ENCODE results near the gene SLC8A2.

SLC8A2 gene

DNA sequence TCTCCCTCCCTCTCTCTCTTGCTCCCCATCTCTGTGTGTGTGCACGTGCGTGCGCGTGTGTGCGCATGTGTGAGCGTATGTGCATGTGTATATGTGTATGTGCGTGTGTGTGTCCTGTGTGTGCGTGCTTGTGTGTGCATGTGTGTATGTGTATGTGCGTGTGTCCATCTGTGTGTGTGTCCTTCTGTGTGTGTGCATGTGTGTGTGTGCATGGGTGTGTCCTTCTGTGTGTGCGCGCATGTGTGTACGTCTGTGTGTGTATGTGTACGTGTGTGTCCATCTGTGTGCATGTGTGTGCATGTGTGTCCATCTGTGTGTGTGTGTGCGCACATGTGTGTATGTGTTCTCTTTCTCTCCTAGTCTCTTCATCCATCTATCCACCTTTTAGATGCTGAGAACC lies 12.2 kb downstream of the SLC8A2 start:
- DNase-seq (ENCODE audit: low read depth in 2 of 2): no peak

DNA sequence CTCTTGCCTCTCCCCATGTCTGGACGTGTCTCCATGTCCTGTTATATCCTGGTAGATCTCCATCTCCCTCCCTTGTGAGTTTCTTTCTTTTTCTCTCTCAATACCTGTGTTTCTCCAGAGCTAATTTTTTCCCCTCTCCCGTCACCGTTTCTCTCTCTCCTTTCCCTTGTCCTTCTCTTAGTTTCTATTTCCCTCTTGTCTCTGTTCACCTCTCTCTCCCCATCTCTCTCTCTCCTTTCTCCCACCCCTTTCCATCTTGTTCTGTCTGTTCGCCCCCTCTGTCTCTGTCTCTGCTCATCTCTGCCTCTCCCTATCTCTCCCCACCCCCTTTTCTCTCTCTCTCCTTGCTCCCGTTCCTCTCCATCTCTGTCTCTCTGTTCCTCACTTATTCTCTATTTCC lies 13.0 kb downstream of the SLC8A2 start:
- DNase-seq (ENCODE audit: low read depth in 2 of 2): no peak

DNA sequence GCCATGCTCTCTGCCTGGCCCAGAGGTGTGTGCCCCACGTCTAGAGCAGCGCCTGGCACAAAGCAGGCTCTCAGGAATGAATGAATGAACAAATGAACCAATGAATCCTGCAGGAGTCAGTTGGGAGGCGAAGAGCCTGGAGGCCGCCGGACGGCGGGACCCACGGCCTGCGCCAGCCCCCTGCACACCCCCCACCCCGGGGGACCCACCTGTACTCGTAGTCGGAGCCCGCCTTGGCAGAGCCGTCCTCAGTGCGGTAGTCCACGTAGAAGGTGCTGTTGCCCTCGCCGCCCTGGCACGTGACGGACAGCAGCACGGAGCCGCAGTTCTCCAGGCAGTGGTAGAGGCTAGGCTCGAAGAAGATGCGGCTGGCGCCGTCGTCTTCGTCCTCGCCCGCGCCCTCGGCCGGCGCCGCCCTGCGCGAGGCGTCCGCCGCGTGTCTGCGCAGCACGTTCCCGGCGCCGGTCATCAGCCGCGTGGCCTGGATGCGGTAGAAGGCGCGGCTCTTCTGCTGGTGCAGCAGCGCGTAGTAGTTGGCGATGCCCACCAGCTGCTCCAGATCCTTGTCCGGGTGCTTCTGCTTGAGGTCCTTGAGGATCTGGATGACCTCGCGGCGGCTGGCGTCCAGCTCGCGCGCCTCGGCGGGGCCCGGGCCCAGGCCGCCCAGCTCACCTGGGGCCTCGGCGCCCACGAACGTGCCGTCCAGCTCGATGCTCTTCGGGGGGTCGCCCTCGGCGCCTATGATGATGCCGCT lies 14.8 kb downstream of the SLC8A2 start:
- DNase-seq (ENCODE audit: low read depth in 2 of 2): no peak

DNA sequence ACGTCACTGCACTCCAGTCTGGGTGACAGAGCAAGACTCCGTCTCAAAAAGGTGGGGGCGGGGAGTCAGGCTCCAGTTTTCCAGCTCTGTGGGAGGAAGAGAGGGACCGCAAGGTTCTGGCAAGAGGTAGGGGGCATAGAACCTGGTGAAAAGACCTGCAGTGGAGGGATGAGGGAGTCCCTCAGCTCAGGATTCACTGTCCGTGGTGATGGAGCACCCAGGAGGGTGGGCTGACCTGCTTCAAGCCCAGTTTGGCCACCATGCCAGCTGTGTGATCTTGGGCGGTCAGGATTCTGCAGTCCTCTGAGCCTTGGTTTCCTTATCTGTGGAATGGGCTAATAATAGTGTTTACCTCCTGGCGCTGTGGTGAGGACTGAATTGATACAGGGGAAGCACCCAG lies 21.2 kb downstream of the SLC8A2 start:
- no peak for DNase-seq (ENCODE audit: low read depth in 2 of 2)

DNA sequence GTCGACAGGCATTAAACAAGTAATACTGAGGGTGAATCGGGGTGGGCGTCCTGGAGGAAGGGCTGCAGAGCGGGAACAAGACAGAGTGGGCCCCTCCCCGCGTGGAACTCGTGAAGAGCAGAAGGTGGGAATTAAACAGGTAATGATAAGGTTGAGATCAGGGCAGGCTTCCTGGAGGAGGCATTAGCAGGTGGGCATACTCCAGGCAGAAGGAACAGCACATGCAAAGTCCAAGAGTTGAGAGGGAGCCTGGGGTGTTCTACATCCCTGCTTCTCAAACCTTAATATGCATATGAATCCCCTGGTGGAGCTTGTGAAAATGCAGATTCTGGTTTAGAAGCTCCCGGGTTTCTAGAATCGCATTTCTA lies 23.3 kb downstream of the SLC8A2 start:
- no peak for DNase-seq (ENCODE audit: low read depth in 2 of 2)

DNA sequence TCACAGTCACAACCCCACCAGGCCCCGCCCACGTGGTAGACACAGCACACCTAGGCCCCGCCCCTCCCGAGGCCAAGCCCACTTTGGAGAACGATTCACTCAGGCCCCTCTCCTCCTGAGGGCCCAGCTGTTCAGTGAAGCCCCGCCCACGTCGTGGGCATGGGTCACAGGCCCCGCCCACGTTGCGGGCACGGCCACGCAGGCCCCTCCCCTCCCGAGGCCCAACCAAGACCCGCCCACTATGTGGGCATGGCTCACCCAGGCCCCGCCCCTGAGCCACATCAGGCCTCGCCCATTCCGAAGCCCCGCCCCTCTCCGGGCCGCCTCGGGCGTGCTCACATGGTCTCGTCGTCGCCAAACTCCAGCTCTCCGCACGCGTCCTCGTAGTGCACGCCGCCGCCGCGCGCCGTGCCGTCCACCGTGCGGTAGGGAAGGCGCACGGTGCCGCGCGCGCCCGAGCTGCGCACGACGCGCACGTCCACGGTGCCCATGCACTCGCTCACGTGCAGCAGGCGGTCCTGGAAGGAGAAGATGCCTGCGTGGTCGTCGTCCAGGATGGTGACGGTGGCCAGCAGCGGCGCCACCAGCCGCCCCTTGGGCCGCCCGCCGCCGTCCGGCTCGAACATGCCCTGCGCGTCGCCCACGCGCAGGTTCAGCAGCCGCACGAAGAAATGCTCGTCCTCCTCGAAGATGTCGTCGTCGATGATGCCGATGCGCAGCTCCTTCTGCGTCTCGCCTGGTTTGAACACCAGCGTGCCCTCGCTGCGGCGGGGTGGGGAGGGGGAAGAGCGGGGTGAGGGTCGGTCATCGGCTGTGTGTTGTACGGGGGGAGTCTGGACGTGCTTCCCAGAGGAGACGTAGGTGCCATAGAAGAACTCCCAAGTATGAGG lies 24.0 kb downstream of the SLC8A2 start:
- DNase-seq (ENCODE audit: low read depth in 2 of 2): peak in 1 of 2 donors; percentile 8

DNA sequence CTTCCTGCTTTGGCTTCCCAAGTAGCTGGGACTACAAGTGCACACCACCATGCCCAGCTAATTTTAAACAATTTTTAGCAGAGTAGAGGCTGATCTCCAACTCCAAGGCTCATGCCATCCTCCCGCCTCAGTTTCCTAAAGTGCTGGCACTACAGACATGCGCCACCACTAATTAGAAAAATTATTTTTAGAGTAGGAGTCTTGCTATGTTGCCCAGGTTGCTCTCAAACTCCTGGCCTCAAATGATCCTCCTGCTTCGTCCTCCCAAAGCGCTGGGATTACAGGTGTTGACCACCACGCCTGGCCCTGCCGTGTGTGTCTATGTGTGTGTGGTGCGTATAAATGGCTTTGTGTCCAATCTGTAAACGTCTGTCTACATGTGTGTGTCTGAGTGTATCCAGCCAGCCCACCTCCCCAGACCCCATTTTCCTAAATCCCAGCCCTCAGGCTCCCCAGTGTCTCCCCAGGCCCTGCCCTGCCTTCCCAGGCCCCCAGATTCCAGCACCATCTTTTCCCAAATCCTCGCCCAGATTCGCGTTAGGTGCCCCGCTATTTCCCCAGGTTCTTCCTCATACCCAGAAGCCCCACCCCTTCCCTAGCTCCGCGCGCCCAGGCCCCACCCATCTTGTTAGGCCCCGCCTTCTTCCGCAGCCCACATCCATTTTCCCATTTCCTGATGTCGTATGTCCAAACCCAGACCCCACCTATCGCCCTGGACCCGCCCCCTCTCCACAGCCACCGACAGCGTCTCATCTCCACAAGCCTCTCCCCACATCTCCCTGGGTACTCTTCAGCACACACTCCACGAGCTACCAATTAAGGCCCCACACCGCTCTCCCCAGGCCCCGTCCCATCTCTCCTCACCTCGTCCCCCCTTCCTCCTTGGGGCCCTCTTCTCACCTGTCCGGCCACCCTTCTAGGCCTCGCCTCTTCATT lies 24.9 kb downstream of the SLC8A2 start:
- DNase-seq (ENCODE audit: low read depth in 2 of 2): no peak

DNA sequence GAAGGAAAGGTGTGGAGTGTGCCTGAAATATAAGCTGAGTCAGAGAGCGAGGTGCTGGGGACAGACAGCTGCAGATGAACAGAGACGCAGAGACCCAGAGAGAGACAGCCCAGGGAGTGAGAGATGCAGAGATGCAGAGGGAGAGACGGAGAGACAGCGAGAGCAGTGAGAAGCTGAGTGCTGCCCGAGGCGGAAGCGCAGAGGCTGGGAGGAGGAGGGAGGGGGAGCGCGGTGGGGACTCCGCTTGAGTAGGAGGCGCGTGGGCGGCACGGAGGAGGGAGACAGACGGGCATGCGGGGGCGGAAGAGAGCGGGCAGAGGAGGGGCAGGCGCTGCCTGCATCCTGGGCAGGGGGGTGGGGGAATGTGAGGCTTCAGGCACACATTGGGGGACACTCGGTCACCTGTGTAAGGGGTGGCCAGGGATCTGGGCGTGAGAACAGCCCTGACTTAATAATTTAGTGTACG lies 25.7 kb downstream of the SLC8A2 start:
- peak; percentile 76 for DNase-seq (ENCODE audit: low read depth in 2 of 2)

DNA sequence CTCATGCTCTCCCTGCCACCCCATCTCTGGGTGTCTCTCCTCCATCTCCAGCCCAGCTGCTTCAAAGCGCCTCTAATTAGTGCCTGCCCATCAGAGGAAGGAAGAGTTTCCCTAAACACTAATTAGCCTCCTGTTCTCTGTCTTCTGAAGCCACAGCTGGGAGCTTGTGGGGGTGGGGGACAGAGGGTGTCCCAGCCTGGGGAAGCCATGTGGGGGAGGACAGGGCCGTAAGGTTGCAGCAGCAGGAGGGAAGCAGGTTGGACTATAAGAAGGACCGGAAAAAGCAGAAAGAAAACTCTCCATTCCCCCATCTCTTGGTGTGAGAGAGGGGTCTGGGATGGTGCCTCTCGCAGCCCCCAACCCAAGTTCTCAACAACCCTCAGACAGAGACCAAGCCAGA lies 26.2 kb downstream of the SLC8A2 start:
- DNase-seq (ENCODE audit: low read depth in 2 of 2): no peak

DNA sequence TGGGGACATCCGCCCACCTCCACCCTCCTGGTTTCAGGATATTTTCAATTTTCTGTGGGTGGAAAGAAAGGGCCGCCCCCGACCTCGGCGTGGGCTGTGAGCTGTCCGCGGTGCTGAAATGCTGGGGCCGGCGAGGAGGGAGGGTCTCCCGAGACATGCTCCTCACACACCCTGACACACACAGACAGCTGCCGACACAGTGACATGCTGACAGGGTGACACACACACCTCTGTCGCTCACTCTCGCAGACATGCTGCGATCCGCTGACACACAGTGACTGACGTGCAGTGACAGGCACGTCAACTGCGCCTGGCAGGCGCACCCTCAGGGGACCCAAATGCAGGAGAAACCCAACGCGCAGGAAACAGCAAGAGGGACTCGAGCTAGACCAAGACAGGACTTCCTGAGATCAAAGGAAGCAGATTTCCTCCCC lies 27.3 kb downstream of the SLC8A2 start:
- DNase-seq (ENCODE audit: low read depth in 2 of 2): no peak

DNA sequence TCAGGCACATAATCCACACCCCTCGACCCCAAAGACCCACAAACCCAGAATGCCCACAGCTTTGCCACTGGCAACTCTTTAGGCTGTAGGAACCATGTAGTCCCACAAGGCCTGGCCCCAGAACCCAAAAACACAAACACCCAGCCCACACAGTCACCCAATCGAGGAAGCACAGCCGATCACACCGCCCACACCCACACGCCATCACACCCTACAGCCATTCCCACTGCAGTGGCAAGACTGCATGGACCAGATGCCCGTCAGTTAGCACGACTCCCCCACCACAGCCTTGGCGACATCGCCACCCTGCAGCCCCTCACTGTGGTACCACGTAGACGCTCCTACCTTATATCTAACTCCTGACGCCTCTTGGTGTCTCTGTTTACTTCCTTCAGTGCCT lies 28.4 kb downstream of the SLC8A2 start:
- DNase-seq (ENCODE audit: low read depth in 2 of 2): no peak

DNA sequence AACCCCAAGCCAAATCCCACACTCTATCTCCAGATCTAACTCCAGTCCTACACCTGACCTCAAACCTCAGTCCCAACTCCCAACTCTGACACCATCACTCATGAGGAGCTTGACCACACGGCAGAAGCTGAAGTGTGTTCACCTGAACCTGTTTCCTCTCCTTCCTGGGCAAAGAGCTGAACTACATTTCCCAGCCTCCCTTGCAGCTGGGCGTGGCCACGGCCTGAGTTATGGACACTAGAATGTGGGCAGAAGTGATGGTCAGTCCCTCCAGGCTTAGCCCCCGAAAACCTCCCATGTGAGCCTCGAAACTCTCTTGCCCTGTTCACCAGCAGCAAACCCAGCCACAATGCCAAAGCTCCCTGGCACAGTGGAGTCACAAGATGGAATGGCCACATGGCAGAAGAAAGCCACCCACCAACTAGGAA lies 32.9 kb downstream of the SLC8A2 start:
- no peak for DNase-seq (ENCODE audit: low read depth in 2 of 2)

DNA sequence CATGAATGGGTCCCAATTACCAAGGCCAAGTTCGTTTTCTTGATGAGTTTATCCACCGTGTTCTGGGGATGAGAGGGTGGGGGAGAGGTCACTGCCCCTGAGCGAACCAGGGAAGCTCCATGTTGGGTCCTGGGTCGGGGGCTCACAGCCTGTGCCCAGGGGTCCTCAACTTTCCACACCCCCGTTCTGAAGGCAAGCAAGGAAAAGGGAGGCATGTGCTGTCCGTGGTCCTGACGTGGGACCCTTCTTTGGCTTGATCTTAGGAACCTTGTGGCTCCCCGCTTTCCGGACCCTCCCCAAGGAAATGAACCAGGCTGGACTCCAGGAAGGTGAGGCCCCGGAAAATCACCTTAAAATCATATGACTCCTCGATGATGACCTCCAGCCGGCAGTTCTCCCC lies 34.2 kb downstream of the SLC8A2 start:
- DNase-seq (ENCODE audit: low read depth in 2 of 2): no peak

DNA sequence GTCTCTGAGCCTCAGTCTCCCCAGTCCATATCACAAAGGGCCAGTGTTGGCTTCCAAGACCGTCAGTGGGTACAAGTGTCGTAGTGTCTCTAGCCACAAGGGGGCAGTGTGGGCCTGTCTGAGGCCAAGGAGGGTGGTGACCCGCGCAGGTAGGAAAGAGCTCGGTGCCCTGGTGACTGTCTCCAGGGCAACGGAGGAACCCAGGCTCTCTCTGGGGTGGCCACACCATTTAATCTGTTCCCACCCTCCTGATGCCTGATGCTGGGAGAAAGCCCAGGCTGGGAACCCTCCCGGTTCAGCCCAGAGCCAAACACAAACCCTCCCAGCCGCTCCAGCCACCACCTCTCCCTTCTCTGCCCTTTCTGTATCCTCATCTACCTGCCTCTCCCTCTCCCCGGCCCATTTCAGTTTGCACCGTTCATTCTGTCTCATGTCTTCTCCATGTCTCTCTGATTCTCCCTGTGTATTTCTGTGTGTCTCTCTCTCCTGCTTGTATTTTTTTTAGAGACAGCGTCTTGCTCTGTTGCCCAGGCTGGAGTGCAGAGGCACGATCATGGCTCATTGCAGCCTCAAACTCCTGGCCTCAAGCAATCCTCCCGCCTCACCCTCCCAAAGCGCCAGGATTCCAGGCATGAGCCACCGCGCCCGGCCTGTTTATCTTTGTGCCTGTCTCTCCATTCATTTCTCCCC lies 34.8 kb downstream of the SLC8A2 start:
- peak; percentile 69 to 75 for DNase-seq (ENCODE audit: low read depth in 2 of 2)

DNA sequence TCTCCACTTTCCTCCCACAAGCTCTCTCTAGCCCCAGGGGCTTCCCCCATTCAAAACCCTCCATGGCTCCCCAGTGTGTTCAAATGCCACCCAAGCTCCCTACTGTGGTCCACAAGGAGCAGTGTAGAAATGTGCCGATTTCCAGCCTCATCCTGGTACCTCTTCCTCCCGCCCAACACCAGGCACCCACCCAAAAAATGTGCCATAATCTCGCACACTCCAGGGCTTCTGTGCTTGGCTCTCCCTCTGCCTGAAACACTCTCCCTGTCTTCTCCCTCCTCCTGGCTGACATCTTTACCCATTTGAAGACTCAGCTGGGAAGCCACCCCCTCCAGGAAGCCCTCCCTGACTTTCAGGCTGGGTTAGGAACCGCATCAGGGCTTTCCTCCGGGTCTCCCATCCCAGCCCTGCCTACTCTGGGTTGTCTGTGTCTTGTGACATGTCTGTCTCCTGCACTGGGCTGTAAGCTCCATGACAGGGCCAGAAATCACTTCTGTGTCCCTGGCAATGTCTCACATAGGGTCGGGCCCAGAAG lies 35.7 kb downstream of the SLC8A2 start:
- no peak for DNase-seq (ENCODE audit: low read depth in 2 of 2)

DNA sequence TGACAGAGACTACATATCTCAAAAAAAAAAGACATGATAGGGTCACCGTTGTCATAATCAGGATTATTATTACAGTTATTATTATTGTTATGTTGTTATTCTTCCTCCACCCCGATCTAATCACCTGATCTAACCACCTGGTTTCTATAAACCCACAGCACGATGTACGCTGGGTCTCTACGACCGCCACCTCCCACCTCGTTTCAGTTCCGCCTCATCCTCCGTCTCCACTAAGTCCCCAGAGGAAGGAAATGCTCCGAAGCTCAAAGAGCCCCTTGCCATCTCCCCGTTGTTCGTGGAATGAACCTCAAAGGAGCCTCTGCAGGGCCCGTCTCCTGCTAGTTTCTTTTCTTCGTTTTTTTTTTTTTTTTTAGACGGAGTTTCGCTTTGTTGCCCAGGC lies 36.5 kb downstream of the SLC8A2 start:
- DNase-seq (ENCODE audit: low read depth in 2 of 2): no peak

DNA sequence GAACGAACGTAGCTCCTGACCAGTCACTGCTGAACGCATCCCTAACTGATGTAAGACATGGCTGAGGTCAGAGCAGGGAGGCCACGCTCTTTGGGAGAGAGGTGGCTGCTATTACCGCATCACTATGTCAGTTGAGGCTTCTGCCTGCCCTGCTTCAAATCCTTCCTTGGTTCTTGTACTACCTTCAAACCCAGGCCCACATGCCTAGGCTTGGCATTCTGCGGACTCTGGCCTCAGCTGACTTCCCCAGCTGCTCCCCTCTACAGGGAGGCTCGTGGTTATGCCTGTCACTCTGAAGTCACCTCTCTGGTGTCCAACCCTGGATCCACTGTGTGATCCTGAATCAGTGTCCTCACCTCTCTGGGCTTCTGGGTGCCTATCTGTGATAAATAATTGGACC lies 37.6 kb downstream of the SLC8A2 start:
- no peak for DNase-seq (ENCODE audit: low read depth in 2 of 2)

DNA sequence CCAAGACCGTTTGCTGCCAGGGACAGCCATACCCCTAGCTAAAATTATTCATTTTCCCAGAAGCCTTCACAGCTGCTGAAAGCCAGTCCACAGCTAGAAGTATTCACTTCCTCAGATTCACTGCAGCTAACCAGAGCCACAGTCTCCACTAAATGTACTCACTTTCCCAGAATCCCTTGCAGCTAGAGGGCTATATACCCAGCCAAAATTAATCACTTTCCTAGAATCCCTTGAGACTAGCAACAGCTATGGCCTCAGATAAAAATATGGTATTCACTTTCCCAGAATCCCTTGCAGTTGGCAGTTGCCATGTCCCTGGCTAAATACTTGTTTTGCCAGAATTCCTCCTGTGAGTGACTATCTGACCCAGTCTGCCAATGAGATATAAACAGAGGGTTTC lies 38.6 kb downstream of the SLC8A2 start:
- no peak for DNase-seq (ENCODE audit: low read depth in 2 of 2)

DNA sequence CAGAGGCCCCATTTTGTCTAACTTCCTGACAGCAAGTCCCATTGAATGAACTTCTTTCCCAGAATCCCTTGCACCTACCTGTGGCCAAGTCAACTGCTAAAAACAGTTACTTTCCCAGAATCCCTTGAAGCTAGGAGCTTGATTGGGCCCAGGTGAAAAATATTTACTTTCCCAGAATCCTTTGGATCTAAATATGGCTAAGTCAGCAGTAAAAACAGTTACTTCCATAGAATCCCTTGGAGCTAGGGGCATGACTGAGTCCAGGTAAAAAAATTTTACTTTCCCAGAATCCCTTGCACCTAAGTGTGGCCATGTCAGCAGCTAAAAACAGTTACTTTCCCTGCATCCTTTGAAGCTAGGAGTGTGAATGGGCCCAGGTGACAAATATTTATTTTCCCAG lies 39.2 kb downstream of the SLC8A2 start:
- no peak for DNase-seq (ENCODE audit: low read depth in 2 of 2)

DNA sequence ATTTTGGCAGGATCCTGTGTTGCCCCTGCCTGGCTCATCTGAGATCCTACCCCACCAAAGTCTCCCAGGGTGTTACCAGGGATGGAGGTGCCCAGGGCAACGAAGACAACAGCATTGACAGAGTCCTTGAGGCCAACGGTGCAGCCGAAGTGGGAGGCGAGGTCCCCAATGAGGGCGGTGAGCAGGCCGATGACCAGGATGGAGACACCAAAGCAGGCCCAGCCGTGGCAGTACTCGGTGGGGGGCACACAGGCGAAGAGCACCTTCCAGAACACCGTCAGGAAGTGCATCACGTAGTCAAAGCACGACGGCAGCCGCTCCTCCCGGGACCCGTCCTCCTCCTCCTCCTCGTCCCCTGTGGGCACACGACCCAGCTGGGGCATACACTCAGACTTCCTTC lies 39.6 kb downstream of the SLC8A2 start:
- DNase-seq (ENCODE audit: low read depth in 2 of 2): no peak

Data from stimulated activated CD8-positive, alpha-beta memory T cell treated with anti-CD3 and anti-CD28 coated beads, Interleukin-7, amount 100 ng/mL, for 4 hours (primary cell).